ENCODE results near the gene LAMA2. TPM values are rescaled to one million over a fixed set of nuclear protein-coding genes. Genes with fewer than 3 reads are reported as not detected.

The LAMA2 gene
- total and polyA plus RNA-seq, 2 of the 8 experiments (the other 6 are each of a cell fraction or from before 2014, with no cell fraction given) = 1.3 to 3.8 TPM

GRCh38 chr6:129500958-129501739, 618.2 kb downstream of the LAMA2 start (continued):
- TF ChIP-seq RXRA (IDR thresholded peaks at IDR 0.05; ENCODE audit: insufficient read depth, low read depth, low read length) (no peak), RAD21 (IDR thresholded peaks at IDR 0.05 in 1 of 2, conservative IDR thresholded peaks at IDR 0.05 in 1 of 2; ENCODE audit: low read depth in 2 of 2, low read length in 2 of 2) (peak; percentile 10 to 14; a peak in 2 of 4 replicates), JUN (IDR thresholded peaks at IDR 0.05; ENCODE audit: low read depth, low read length) (no peak), BACH1 (IDR thresholded peaks at IDR 0.05; ENCODE audit: low read length) (peak; percentile 58), FOSL1 (IDR thresholded peaks at IDR 0.05; ENCODE audit: insufficient read depth, low read depth, low read length) (no peak), BRCA1 (IDR thresholded peaks at IDR 0.05; ENCODE audit: low read depth, low read length) (no peak), SIN3A (conservative IDR thresholded peaks at IDR 0.05 in 1 of 2, IDR thresholded peaks at IDR 0.05 in 1 of 2; ENCODE audit: low read depth in 1 of 2, low read length in 2 of 2) (no peak), PHF8 (conservative IDR thresholded peaks at IDR 0.05; ENCODE audit: low read depth, low read length) (no peak), TAF1 (IDR thresholded peaks at IDR 0.05; ENCODE audit: low read depth, low read length) (no peak), EP300 (IDR thresholded peaks at IDR 0.05; ENCODE audit: borderline replicate concordance in 1 of 2, low read depth in 2 of 2, low read length in 2 of 2) (no peak), NRF1 (IDR thresholded peaks at IDR 0.05; ENCODE audit: low read depth, low read length) (no peak), KDM1A (IDR thresholded peaks at IDR 0.05; ENCODE audit: borderline replicate concordance, low read length) (no peak)
- TF ChIP-seq, protein P1, sequence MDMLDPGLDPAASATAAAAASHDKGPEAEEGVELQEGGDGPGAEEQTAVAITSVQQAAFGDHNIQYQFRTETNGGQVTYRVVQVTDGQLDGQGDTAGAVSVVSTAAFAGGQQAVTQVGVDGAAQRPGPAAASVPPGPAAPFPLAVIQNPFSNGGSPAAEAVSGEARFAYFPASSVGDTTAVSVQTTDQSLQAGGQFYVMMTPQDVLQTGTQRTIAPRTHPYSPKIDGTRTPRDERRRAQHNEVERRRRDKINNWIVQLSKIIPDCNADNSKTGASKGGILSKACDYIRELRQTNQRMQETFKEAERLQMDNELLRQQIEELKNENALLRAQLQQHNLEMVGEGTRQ (IDR thresholded peaks at IDR 0.05; ENCODE audit: low read length) = no peak
- TF ChIP-seq, protein P2, sequence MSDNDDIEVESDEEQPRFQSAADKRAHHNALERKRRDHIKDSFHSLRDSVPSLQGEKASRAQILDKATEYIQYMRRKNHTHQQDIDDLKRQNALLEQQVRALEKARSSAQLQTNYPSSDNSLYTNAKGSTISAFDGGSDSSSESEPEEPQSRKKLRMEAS (IDR thresholded peaks at IDR 0.05) = no peak
